Activated CD4-positive, alpha-beta memory T cell treated with anti-CD3 and anti-CD28 coated beads, Interleukin-2, amount 10 ng/mL, durations not matched to agents 7 days and 5 days (primary cell): ENCODE measurements around the gene PPP1R12B. TPM values are rescaled to one million over a fixed set of nuclear protein-coding genes. Genes with fewer than 3 reads are reported as not detected.
"Not testable (repeated sequence)": the region's sequence is repeated elsewhere in the genome, so short reads cannot be mapped to it uniquely, and the experiment has no call there.

Experiments
- CTCF ChIA-PET: fragments of 350-600 bp; sonication (Branson Sonifier 250); formaldehyde crosslinking; loops from one replicate; lab custom pipeline; 2021; ENCODE audit warnings: antibody characterized with exemption, inconsistent platforms; lab: Charles Lee
- POLR2A ChIA-PET: fragments of 350-600 bp; sonication (Branson Sonifier 250); formaldehyde crosslinking; loops from one replicate; lab custom pipeline; 2021; ENCODE audit warnings: antibody characterized with exemption; lab: Charles Lee
- DNase-seq: peaks from one replicate; pipeline ENCODE4 v3.0.0-alpha.2; 2020
- H3K27ac Mint-ChIP-seq: one replicate; pipeline ENCODE4 v1.8.0; 2021; ENCODE audit warnings: mild to moderate bottlenecking, mixed read lengths
- H3K27me3 Mint-ChIP-seq: one replicate; pipeline ENCODE4 v1.8.0; 2021; ENCODE audit warnings: mixed read lengths
- H3K36me3 Mint-ChIP-seq: one replicate; pipeline ENCODE4 v1.8.0; 2021; ENCODE audit warnings: low read depth, mixed read lengths
- H3K4me1 Mint-ChIP-seq: one replicate; pipeline ENCODE4 v1.8.0; 2021; ENCODE audit warnings: mixed read lengths
- H3K4me3 Mint-ChIP-seq: one replicate; pipeline ENCODE4 v1.8.0; 2021; ENCODE audit warnings: mild to moderate bottlenecking, mixed read lengths
- H3K9me3 Mint-ChIP-seq: one replicate; pipeline ENCODE4 v1.8.0; 2021; ENCODE audit warnings: mixed read lengths
- total RNA-seq, 2 experiments: library from RNA; stranded (reverse); gene quantifications; one replicate each; pipeline ENCODE4 v1.2.3, GENCODE V29; 2021

PPP1R12B gene
- total RNA-seq, 2 experiments from 2014 or later: 16.7 to 20.0 TPM

DNA sequence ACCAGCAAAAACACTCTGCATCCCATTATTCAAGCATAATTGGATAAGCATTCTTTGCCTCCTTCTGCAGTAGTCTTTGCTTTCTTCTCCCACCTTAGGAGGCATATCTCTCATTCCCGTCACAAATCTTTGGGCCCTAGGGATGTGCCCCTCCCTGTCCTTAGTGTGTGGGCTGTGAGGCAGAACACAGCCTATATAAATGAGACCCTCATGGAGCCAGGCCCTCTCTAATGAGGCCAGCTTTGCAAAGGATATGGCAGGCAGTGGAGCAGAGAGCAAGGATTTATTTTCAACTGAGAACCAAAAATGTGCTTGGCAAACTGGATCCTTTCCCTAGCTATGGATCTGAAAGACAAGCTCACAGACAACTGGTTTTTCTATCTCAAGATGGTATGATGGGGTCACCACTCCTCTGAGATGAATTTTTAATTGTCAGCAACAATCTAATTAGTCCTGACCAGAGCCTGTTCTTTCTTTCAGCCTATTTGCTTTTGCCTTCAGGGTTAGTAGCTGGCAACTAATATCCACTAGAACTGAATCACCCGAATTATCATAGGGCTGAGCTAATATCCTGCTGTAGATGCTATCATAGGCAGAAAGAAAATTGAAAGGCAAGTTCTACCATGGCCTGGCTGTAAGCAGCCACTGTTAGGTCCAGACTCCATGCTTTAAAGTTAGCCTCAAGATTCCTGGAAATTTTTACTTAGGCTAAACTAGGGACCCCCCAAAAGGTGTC lies 227.6 kb downstream of the PPP1R12B start:
- no peak overlapping the region for H3K4me3 Mint-ChIP-seq
- POLR2A ChIA-PET: interaction anchor here (3.0 kb wide), 1 partner anchor 10 kb away, joined by 10 read pairs; no protein-coding TSS in a partner anchor
- no peak for DNase-seq

GRCh38 chr1:202576816-202577215 lies 228.3 kb downstream of the PPP1R12B start:
- no peaks in the 10 kb centered on the region for H3K27me3 Mint-ChIP-seq
- peaks cover 2% of the 10 kb centered on the region for H3K36me3 Mint-ChIP-seq
- POLR2A ChIA-PET: interaction anchor here (3.0 kb wide), 1 partner anchor 9 kb away, joined by 10 read pairs; no protein-coding TSS in a partner anchor
- DNase-seq: no peak
- CTCF ChIA-PET: no interaction called here
- H3K27ac Mint-ChIP-seq: no peak overlapping the region
- no peak overlapping the region for H3K4me3 Mint-ChIP-seq
- H3K9me3 Mint-ChIP-seq: no peaks in the 10 kb centered on the region
- no peaks in the 10 kb centered on the region for H3K4me1 Mint-ChIP-seq

More for the DNA sequence above, 227.6 kb downstream of the PPP1R12B start:
- Mint-ChIP-seq H3K4me1 (no peaks in the 10 kb centered on the region), H3K36me3 (peaks cover 2% of the 10 kb centered on the region), H3K27ac (no peak overlapping the region), H3K27me3 (no peaks in the 10 kb centered on the region), H3K9me3 (no peaks in the 10 kb centered on the region)
- CTCF ChIA-PET: no interaction called here

DNA sequence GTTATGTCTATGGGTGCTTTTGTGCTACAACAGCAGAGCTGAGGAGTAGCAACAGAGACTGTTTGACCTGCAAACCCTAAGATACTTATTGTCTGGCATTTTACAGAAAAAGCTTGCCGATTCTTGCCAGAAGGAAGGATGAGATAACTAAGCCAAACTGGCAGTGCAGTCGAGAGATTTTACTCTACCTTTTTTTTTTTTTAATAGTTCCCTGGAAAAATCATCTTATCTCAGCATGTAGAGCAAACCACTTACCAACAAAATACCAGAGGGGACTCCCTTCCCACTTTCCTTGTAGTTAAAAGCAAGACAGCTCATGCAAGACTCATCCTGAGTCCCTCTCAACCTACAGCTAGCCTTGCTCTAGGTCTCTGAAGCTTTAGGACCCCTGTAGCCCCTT lies 228.9 kb downstream of the PPP1R12B start:
- H3K4me1 Mint-ChIP-seq: no peaks in the 10 kb centered on the region
- no peaks in the 10 kb centered on the region for H3K9me3 Mint-ChIP-seq
- H3K36me3 Mint-ChIP-seq: peaks cover 2% of the 10 kb centered on the region
- ChIA-PET POLR2A (interaction anchor here (3.0 kb wide), 1 partner anchor 9 kb away, joined by 10 read pairs; no protein-coding TSS in a partner anchor), CTCF (interaction anchor here (1.1 kb wide), 1 partner anchor 23 kb away, joined by 3 read pairs; no protein-coding TSS in a partner anchor)
- H3K27ac Mint-ChIP-seq: no peak overlapping the region
- DNase-seq: no peak
- no peak overlapping the region for H3K4me3 Mint-ChIP-seq
- H3K27me3 Mint-ChIP-seq: no peaks in the 10 kb centered on the region

DNA sequence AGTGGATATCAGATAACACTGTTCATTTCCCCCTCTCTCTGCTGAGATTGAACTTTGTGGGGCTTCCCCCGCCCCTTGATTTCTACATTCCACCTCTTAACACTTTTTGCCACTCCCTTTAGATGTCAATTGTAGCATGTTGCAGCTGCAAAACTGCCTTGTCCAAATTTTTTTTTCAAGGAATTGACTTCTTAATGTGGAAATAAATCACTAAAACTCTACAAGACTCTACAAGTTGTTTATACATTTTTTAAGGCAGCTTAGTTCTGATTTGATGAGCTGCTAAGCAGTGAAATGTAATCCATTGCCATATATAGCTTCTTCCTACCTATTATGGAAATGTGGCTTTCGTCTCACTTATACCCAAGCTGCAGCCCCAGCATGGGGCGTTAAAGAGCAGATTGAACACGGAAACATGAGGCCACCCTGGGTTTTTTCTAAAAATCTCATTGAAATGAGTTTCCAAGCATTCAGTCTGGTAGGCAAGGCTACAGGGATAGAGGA lies 229.6 kb downstream of the PPP1R12B start:
- Mint-ChIP-seq H3K9me3 (no peaks in the 10 kb centered on the region), H3K4me1 (no peaks in the 10 kb centered on the region), H3K27ac (no peak overlapping the region), H3K27me3 (no peaks in the 10 kb centered on the region), H3K36me3 (peaks cover 2% of the 10 kb centered on the region), H3K4me3 (no peak overlapping the region)
- DNase-seq: no peak
- ChIA-PET CTCF (interaction anchor here (1.0 to 1.1 kb wide), 2 partner anchors 22 to 36 kb away, joined by 3 read pairs; no protein-coding TSS in a partner anchor), POLR2A (interaction anchor here (3.0 kb wide), 1 partner anchor 8 kb away, joined by 10 read pairs; no protein-coding TSS in a partner anchor)

GRCh38 chr1:202578565-202578964 lies 230.1 kb downstream of the PPP1R12B start:
- no peaks in the 10 kb centered on the region for H3K9me3 Mint-ChIP-seq
- CTCF ChIA-PET: interaction anchor here (1.0 kb wide), 1 partner anchor 35 kb away, joined by 3 read pairs; no protein-coding TSS in a partner anchor
- POLR2A ChIA-PET: no interaction called here
- DNase-seq: no peak
- no peak overlapping the region for H3K4me3 Mint-ChIP-seq
- no peak overlapping the region for H3K27ac Mint-ChIP-seq
- peaks cover 2% of the 10 kb centered on the region for H3K36me3 Mint-ChIP-seq
- H3K4me1 Mint-ChIP-seq: no peaks in the 10 kb centered on the region
- no peaks in the 10 kb centered on the region for H3K27me3 Mint-ChIP-seq

GRCh38 chr1:202579806-202580205 lies 231.3 kb downstream of the PPP1R12B start:
- Mint-ChIP-seq H3K9me3 (no peaks in the 10 kb centered on the region), H3K36me3 (peaks cover 2% of the 10 kb centered on the region), H3K27me3 (no peaks in the 10 kb centered on the region), H3K4me3 (no peak overlapping the region), H3K27ac (no peak overlapping the region), H3K4me1 (no peaks in the 10 kb centered on the region)
- CTCF ChIA-PET: no interaction called here
- no peak for DNase-seq
- POLR2A ChIA-PET: no interaction called here

DNA sequence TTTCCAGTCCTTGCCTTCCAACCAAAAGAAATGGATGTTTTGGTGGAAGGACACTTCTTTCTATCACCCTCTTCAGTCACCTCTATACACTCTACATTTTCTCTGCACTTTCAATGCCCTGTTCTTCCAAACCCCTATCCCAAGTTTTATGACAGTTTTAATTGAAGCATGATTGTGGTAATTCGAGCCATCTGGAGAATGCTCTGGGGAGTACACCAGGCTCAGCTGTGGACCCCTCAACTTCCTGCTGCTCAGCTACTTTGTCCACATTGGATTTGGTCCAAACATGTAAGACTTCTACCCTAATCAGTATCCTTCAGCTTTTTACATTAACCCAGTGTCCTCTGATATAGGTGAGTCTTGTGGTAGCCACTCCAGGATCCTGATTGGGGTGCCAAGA lies 232.1 kb downstream of the PPP1R12B start:
- Mint-ChIP-seq H3K4me1 (no peaks in the 10 kb centered on the region), H3K27ac (no peak overlapping the region), H3K27me3 (no peaks in the 10 kb centered on the region), H3K36me3 (peaks cover 2% of the 10 kb centered on the region), H3K4me3 (no peak overlapping the region), H3K9me3 (no peaks in the 10 kb centered on the region)
- ChIA-PET CTCF (no interaction called here), POLR2A (no interaction called here)
- no peak for DNase-seq

GRCh38 chr1:202582350-202582749 lies 233.9 kb downstream of the PPP1R12B start:
- H3K27ac Mint-ChIP-seq, H3K9me3 Mint-ChIP-seq, H3K4me1 Mint-ChIP-seq, H3K4me3 Mint-ChIP-seq, POLR2A ChIA-PET, H3K27me3 Mint-ChIP-seq, H3K36me3 Mint-ChIP-seq, DNase-seq: not testable (repeated sequence)
- CTCF ChIA-PET: interaction anchor here (0.7 to 0.9 kb wide), 2 partner anchors 10 to 18 kb away, joined by 3 read pairs; no protein-coding TSS in a partner anchor

DNA sequence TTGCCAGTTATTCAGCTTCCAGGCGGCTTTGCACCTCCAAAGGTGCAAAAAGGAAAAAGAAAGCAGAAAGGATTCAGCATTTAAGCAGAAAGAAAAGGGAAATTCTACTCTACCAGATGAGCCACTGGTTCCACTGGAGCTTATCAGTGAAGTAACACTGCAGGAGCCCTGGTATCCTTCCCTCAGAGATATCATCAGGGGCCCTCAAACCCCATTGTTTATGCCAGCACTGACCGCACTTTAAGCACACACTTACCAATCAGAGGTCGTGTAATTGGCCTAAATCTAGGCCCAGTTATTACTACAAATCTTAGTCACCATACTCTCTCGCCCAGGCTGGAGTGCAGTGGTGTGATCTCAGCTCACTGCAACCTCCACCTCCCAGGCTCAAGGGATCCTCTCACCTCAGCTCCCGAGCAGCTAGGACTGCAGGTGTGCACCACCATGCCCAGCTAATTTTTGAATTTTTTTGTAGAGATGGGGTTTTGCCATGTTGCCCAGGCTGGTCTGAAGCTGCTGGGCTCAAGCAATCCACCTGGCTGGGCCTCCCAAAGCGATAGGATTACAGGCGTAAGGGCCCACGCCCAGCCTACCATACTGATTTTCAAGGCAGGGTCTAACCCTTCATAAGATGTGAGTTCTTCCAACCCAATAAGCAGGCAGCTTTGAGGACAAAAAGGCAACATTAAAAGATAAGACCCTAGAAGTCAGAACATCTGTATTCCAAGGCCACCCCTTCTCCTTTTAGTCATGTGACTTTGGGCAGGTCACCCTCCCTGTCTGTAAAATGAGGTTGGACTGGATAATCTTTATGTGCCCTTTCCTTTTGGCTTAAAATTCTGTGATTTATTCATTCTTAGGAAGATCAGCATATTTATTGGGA lies 236.4 kb downstream of the PPP1R12B start:
- H3K27me3 Mint-ChIP-seq: no peaks in the 10 kb centered on the region
- no peak for DNase-seq
- ChIA-PET CTCF (no interaction called here), POLR2A (interaction anchor here (1.1 to 1.6 kb wide), 2 partner anchors 8 to 243 kb away, joined by 3 to 10 read pairs; no protein-coding TSS in a partner anchor)
- no peak overlapping the region for H3K4me3 Mint-ChIP-seq
- peaks cover 2% of the 10 kb centered on the region for H3K36me3 Mint-ChIP-seq
- no peaks in the 10 kb centered on the region for H3K9me3 Mint-ChIP-seq
- H3K4me1 Mint-ChIP-seq: peaks cover 14% of the 10 kb centered on the region
- no peak overlapping the region for H3K27ac Mint-ChIP-seq

GRCh38 chr1:202585590-202585933 lies 237.1 kb downstream of the PPP1R12B start:
- ChIA-PET CTCF (no interaction called here), POLR2A (interaction anchor here (1.1 to 1.6 kb wide), 2 partner anchors 9 to 243 kb away, joined by 3 to 10 read pairs; no protein-coding TSS in a partner anchor)
- Mint-ChIP-seq H3K4me3 (no peak overlapping the region), H3K4me1 (peaks cover 14% of the 10 kb centered on the region), H3K27me3 (no peaks in the 10 kb centered on the region), H3K36me3 (peaks cover 2% of the 10 kb centered on the region), H3K9me3 (no peaks in the 10 kb centered on the region), H3K27ac (no peak overlapping the region)
- no peak for DNase-seq

GRCh38 chr1:202586018-202586821 lies 237.7 kb downstream of the PPP1R12B start:
- Mint-ChIP-seq H3K27me3 (no peaks in the 10 kb centered on the region), H3K9me3 (no peaks in the 10 kb centered on the region), H3K36me3 (no peaks in the 10 kb centered on the region), H3K27ac (no peak overlapping the region), H3K4me1 (peaks cover 14% of the 10 kb centered on the region), H3K4me3 (no peak overlapping the region)
- POLR2A ChIA-PET: interaction anchor here (1.1 to 1.6 kb wide), 2 partner anchors 10 to 244 kb away, joined by 3 to 10 read pairs; no protein-coding TSS in a partner anchor
- CTCF ChIA-PET: no interaction called here
- no peak for DNase-seq

GRCh38 chr1:202586871-202587270 lies 238.4 kb downstream of the PPP1R12B start:
- ChIA-PET CTCF (interaction anchor here (1.1 kb wide), 1 partner anchor 133 kb away, joined by 3 read pairs; no protein-coding TSS in a partner anchor), POLR2A (interaction anchor here (1.6 kb wide), 1 partner anchor 10 kb away, joined by 10 read pairs; no protein-coding TSS in a partner anchor)
- Mint-ChIP-seq H3K27me3 (no peaks in the 10 kb centered on the region), H3K36me3 (no peaks in the 10 kb centered on the region), H3K4me3 (no peak overlapping the region), H3K4me1 (peaks cover 14% of the 10 kb centered on the region), H3K9me3 (no peaks in the 10 kb centered on the region), H3K27ac (no peak overlapping the region)
- DNase-seq: no peak
